A549 (cell line): ENCODE measurements around the gene POLR3E. TPM values are rescaled to one million over a fixed set of nuclear protein-coding genes. Genes with fewer than 3 reads are reported as not detected.
"Not testable (repeated sequence)": the region's sequence is repeated elsewhere in the genome, so short reads cannot be mapped to it uniquely, and the experiment has no call there.

Source experiments
- ATAC-seq, 2 experiments: fragments of 200-7000 bp in 1 of 2; fragments of >200 bp in 1 of 2; cut with Nextera tagmentation in 1 of 2; cut with Tn5 transposase in 1 of 2; 3 replicates each; pipeline versions ENCODE4 v1.8.0 to v1.9.1; 2018 to 2020; ENCODE audit warnings: mild to moderate bottlenecking in 1 of 2, moderate library complexity in 1 of 2
- CTCF ChIA-PET: fragments of 300-600 bp; sonication (Branson Sonifier 250); formaldehyde crosslinking; extraction: SDS; loops from one replicate; lab custom pipeline; 2021; ENCODE audit warnings: antibody characterized with exemption, inconsistent platforms; lab: Yijun Ruan, JAX
- POLR2A ChIA-PET: fragments of 350-600 bp; formaldehyde crosslinking; extraction: SDS; loops from one replicate; lab custom pipeline; 2021; ENCODE audit warnings: antibody characterized with exemption, inconsistent platforms; lab: Yijun Ruan, JAX
- DNase-seq, 2 experiments: peaks; one replicate each; pipeline versions ENCODE4 v3.0.0 to v3.0.0-alpha.2; 2011 to 2016; ENCODE audit warnings: low read depth in 1 of 2, low spot score in 1 of 2
- FAIRE-seq: peaks from 2 replicates; lab custom pipeline; 2011; peaks lifted over from hg19 to GRCh38; lab: Jason Lieb, UNC
- H3K27ac ChIP-seq, 2 experiments: fragments of >200 bp; sonication (Bioruptor Twin); formaldehyde crosslinking; 3 replicates each; pipeline ENCODE4 v1.5.1; 2016 to 2017
- H3K4me1 ChIP-seq: fragments of >200 bp; sonication (Bioruptor Twin); formaldehyde crosslinking; 3 replicates; pipeline ENCODE4 v1.6.1; 2016
- H3K4me2 ChIP-seq: fragments of >200 bp; sonication (Bioruptor Twin); formaldehyde crosslinking; 3 replicates; pipeline ENCODE4 v1.6.1; 2016
- H3K4me3 ChIP-seq: fragments of >200 bp; sonication (Bioruptor Twin); formaldehyde crosslinking; 3 replicates; pipeline ENCODE4 v1.5.1; 2016
- H3K9me3 ChIP-seq: fragments of >200 bp; sonication (Bioruptor Twin); formaldehyde crosslinking; 3 replicates; pipeline ENCODE4 v1.6.1; 2016
- BHLHE40 ChIP-seq: IDR thresholded peaks from 2 replicates; pipeline ENCODE4 v1.6.1; 2012; ENCODE audit warnings: low read depth, low read length, inconsistent platforms
- CBX8 ChIP-seq: fragments of 200-600 bp; sonication (generic); IDR thresholded peaks from 2 replicates; pipeline ENCODE4 v1.6.1; 2016
- CHD2 ChIP-seq: fragments of 150-350 bp; IDR thresholded peaks from 2 replicates; pipeline ENCODE4 v1.6.1; 2014; ENCODE audit warnings: low read length; ENCODE audit not compliant: partially characterized antibody
- EHF ChIP-seq: fragments of 250-450 bp; sonication (Bioruptor Pico); IDR thresholded peaks from 2 replicates; pipeline ENCODE4 v1.5.0; 2020; ENCODE audit warnings: mild to moderate bottlenecking
- EHMT2 ChIP-seq: fragments of 200-600 bp; sonication (generic); IDR thresholded peaks from 2 replicates; pipeline ENCODE4 v1.6.1; 2016; ENCODE audit warnings: antibody characterized with exemption, low read depth, mild to moderate bottlenecking, moderate library complexity
- EP300 ChIP-seq, 2 experiments: fragments of >200 bp; sonication (Bioruptor Twin); formaldehyde crosslinking; IDR thresholded peaks; 2 replicates in 1 of 2; 3 replicates in 1 of 2; pipeline ENCODE4 v1.6.1; 2016 to 2017
- ESRRA ChIP-seq: fragments of 150-350 bp; IDR thresholded peaks from 2 replicates; pipeline ENCODE4 v1.6.1; 2014; ENCODE audit warnings: mild to moderate bottlenecking, low read length, borderline replicate concordance
- GATA3 ChIP-seq: IDR thresholded peaks from 2 replicates; pipeline ENCODE4 v1.6.1; 2012; ENCODE audit warnings: borderline replicate concordance
- HOXA7 ChIP-seq: fragments of 250-450 bp; sonication (Bioruptor Pico); IDR thresholded peaks from 2 replicates; pipeline ENCODE4 v1.5.0; 2020; ENCODE audit warnings: mild to moderate bottlenecking, moderate library complexity
- MAZ ChIP-seq: fragments of 150-350 bp; IDR thresholded peaks from 2 replicates; pipeline ENCODE4 v1.6.1; 2014; ENCODE audit warnings: antibody characterized with exemption, low read depth, low read length, borderline replicate concordance
- NFE2L2 ChIP-seq: fragments of 150-350 bp; conservative IDR thresholded peaks from 2 replicates; pipeline ENCODE4 v1.6.1; 2014; ENCODE audit warnings: low read length
- NR3C1 ChIP-seq: fragments of >200 bp; sonication (Bioruptor Twin); formaldehyde crosslinking; IDR thresholded peaks from 3 replicates; pipeline ENCODE4 v1.6.1; 2017
- POLR2AphosphoS2 ChIP-seq: conservative IDR thresholded peaks from 2 replicates; pipeline ENCODE4 v1.6.1; 2012; ENCODE audit warnings: low read length, improper control_type of control experiment, inconsistent platforms
- RAD21 ChIP-seq, 2 experiments: fragments of >200 bp in 1 of 2; sonication (Bioruptor Twin) in 1 of 2; formaldehyde crosslinking in 1 of 2; IDR thresholded peaks in 1 of 2; conservative IDR thresholded peaks in 1 of 2; 2 replicates in 1 of 2; 3 replicates in 1 of 2; pipeline ENCODE4 v1.6.1; 2012 to 2018; ENCODE audit warnings: inconsistent platforms in 1 of 2
- SMC3 ChIP-seq: fragments of >200 bp; sonication (Bioruptor Twin); formaldehyde crosslinking; IDR thresholded peaks from 3 replicates; pipeline ENCODE4 v1.6.1; 2018; ENCODE audit warnings: inconsistent platforms
- TP53 ChIP-seq: fragments of 250-450 bp; sonication (Bioruptor Pico); IDR thresholded peaks from 2 replicates; pipeline ENCODE4 v1.5.0; 2021; ENCODE audit warnings: mild to moderate bottlenecking, moderate library complexity
- WGBS: methylation state at CpG from one replicate; pipeline ENCODE4 v1.1.6; 2017; ENCODE audit errors: missing lambda C conversion rate; 5-methylcytosine and 5-hydroxymethylcytosine counted together
- polyA plus RNA-seq, 4 experiments: library from polyadenylated mRNA; depleted of rRNA in 3 of 4; stranded (reverse); fragments of >200 nt; fragmentation: RNase III in 1 of 4; extraction: RNeasy Plus Mini Kit Qiagen cat#74134 plus additional on column Dnase treatment in 1 of 4; gene quantifications; 2 replicates in 3 of 4; 3 replicates in 1 of 4; pipeline ENCODE4 v1.2.3, GENCODE V29; 2011 to 2017
- TF ChIP-seq, protein P1 (sequence below): fragments of >200 bp; sonication (Bioruptor Twin); formaldehyde crosslinking; IDR thresholded peaks from 3 replicates; pipeline ENCODE4 v1.5.1; 2016
- TF ChIP-seq, protein P2 (sequence below): fragments of 450-650 bp; IDR thresholded peaks from 2 replicates; pipeline ENCODE4 v1.6.1; 2014; ENCODE audit warnings: antibody characterized with exemption
- TF ChIP-seq, protein P3 (sequence below): fragments of 250-450 bp; sonication (Bioruptor Pico); IDR thresholded peaks from 2 replicates; pipeline ENCODE4 v1.5.0; 2021; ENCODE audit warnings: mild to moderate bottlenecking, moderate library complexity, borderline replicate concordance
- TF ChIP-seq, protein P4 (sequence below): fragments of >200 bp; sonication (Bioruptor Twin); formaldehyde crosslinking; IDR thresholded peaks from 2 replicates; pipeline ENCODE4 v1.6.1; 2016

Gene POLR3E
- polyA plus RNA-seq, 2 of the 4 experiments (the other 2 are of a cell fraction): 54.6 to 77.9 TPM

DNA sequence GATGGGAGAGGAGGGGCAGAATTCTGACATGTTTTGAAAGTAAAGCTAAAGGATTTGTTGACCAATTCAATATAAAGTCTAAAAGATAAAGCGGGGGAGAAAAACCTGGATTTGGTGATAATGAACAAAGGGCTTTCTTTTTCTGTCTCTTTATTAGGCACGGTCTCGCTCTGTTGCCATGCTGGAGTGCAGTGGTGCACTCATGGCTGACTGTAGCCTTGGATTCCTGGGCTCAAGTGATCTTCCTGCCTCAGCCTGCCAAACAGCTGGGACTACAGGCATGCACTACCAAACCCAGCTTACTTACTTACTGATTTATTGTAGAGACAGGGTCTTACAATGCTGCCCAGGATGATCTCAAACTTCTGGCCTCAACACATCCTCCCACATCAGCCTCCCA lies 69.7 kb downstream of the POLR3E start:
- DNase-seq (no peak), ATAC-seq (no peak), FAIRE-seq (no peak)
- no peak for TF ChIP-seq NFE2L2
- TF ChIP-seq MAZ: no peak
- TF ChIP-seq, protein P1, sequence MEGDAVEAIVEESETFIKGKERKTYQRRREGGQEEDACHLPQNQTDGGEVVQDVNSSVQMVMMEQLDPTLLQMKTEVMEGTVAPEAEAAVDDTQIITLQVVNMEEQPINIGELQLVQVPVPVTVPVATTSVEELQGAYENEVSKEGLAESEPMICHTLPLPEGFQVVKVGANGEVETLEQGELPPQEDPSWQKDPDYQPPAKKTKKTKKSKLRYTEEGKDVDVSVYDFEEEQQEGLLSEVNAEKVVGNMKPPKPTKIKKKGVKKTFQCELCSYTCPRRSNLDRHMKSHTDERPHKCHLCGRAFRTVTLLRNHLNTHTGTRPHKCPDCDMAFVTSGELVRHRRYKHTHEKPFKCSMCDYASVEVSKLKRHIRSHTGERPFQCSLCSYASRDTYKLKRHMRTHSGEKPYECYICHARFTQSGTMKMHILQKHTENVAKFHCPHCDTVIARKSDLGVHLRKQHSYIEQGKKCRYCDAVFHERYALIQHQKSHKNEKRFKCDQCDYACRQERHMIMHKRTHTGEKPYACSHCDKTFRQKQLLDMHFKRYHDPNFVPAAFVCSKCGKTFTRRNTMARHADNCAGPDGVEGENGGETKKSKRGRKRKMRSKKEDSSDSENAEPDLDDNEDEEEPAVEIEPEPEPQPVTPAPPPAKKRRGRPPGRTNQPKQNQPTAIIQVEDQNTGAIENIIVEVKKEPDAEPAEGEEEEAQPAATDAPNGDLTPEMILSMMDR: no peak
- TF ChIP-seq EHMT2: no peak
- TF ChIP-seq NR3C1: no peak
- TF ChIP-seq GATA3: no peak
- no peak for TF ChIP-seq RAD21 (conservative IDR thresholded peaks at IDR 0.05 in 1 of 2, IDR thresholded peaks at IDR 0.05 in 1 of 2)
- TF ChIP-seq EP300 (IDR thresholded peaks at IDR 0.05): no peak
- TF ChIP-seq CHD2: no peak
- no peak for TF ChIP-seq SMC3
- TF ChIP-seq CBX8: no peak
- TF ChIP-seq BHLHE40: no peak
- TF ChIP-seq, protein P2, sequence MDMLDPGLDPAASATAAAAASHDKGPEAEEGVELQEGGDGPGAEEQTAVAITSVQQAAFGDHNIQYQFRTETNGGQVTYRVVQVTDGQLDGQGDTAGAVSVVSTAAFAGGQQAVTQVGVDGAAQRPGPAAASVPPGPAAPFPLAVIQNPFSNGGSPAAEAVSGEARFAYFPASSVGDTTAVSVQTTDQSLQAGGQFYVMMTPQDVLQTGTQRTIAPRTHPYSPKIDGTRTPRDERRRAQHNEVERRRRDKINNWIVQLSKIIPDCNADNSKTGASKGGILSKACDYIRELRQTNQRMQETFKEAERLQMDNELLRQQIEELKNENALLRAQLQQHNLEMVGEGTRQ: no peak
- TF ChIP-seq ESRRA: no peak
- TF ChIP-seq HOXA7: no peak
- no peak for TF ChIP-seq POLR2AphosphoS2
- no peak for TF ChIP-seq TP53 (CRISPR knock-in tag)
- TF ChIP-seq, protein P3, sequence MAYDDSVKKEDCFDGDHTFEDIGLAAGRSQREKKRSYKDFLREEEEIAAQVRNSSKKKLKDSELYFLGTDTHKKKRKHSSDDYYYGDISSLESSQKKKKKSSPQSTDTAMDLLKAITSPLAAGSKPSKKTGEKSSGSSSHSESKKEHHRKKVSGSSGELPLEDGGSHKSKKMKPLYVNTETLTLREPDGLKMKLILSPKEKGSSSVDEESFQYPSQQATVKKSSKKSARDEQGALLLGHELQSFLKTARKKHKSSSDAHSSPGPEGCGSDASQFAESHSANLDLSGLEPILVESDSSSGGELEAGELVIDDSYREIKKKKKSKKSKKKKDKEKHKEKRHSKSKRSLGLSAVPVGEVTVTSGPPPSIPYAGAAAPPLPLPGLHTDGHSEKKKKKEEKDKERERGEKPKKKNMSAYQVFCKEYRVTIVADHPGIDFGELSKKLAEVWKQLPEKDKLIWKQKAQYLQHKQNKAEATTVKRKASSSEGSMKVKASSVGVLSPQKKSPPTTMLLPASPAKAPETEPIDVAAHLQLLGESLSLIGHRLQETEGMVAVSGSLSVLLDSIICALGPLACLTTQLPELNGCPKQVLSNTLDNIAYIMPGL (CRISPR knock-in tag): no peak
- TF ChIP-seq, protein P4, sequence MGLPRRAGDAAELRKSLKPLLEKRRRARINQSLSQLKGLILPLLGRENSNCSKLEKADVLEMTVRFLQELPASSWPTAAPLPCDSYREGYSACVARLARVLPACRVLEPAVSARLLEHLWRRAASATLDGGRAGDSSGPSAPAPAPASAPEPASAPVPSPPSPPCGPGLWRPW: no peak
- no peak for TF ChIP-seq EHF (CRISPR knock-in tag)
- H3K9me3 ChIP-seq: no peaks in the 10 kb centered on the region
- no peak overlapping the region for H3K27ac ChIP-seq
- CTCF ChIA-PET: interaction anchor here (1.4 kb wide), 2 partner anchors 21 to 48 kb away, joined by 3 read pairs; no protein-coding TSS in a partner anchor
- H3K4me1 ChIP-seq: peaks cover 38% of the 10 kb centered on the region
- POLR2A ChIA-PET: no interaction called here
- whole genome bisulfite sequencing: 93% methylated on average over 3 of the region's 3 CpGs
- no peak overlapping the region for H3K4me2 ChIP-seq
- H3K4me3 ChIP-seq: no peak overlapping the region

DNA sequence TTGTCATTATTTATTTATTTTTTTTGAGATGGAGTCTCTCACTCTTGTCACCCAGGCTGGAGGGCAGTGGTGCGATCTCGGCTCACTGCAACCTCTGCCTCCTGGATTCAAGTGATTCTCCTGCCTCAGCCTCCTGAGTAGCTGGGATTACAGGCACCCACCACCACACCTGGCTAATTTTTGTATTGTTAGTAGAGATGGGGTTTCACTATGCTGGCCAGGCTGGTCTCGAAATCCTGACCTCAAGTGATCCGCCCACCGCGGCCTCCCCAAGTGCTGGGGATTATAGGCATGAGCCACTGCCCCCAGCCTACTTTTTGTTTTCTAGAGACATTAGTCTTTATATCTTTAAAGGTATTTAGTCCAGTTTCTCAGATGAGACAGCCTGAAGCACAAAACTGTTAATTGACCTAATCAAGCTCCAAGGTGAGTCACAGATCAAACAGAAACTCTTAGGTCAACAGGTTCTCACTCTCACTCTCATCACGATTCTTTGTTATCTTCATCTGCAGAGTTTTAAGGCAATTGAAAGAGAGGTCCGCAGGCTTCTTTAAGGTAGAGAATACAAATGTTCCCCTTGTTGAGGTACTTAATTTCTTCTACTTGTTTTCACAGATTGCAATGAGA lies 71.1 kb downstream of the POLR3E start:
- POLR2A ChIA-PET: not testable (repeated sequence)
- WGBS: 85% methylated on average over 8 of the region's 8 CpGs

More for the DNA sequence above, 71.1 kb downstream of the POLR3E start:
- not testable (repeated sequence) for ATAC-seq, H3K4me3 ChIP-seq, H3K9me3 ChIP-seq, FAIRE-seq, DNase-seq
- Histone ChIP-seq H3K27ac (0 out of 6 replicates have a peak overlapping the region, but pooled peaks of 1 of the 2 experiments have one; percentile 4), H3K4me1 (peaks cover 50% of the 10 kb centered on the region), H3K4me2 (peak overlapping the region; percentile 95; the same call in 2 of the 3 replicates)
- CTCF ChIA-PET: interaction anchor here (1.4 kb wide), 1 partner anchor 20 kb away, joined by 3 read pairs; no protein-coding TSS in a partner anchor
